ENCODE results near the gene SEC22B. TPM values are rescaled to one million over a fixed set of nuclear protein-coding genes. Genes with fewer than 3 reads are reported as not detected.
"Not testable (repeated sequence)": the region's sequence is repeated elsewhere in the genome, so short reads cannot be mapped to it uniquely, and the experiment has no call there.

Gene SEC22B
- total and polyA plus RNA-seq, 12 donors = 12.1 to 18.5 (median 15.3) TPM

GRCh38 chr1:120149420-120150059, 26.8 kb downstream of the SEC22B start:
- intact Hi-C loops (cut with DNase I) = loop anchor here in 5 of 10 donors (5.0 to 10.0 kb wide), 4 partner anchors 195 to 265 kb away; no protein-coding TSS in a partner anchor
- H3K27ac ChIP-seq, H3K4me1 ChIP-seq, DNase-seq, ATAC-seq, H3K4me3 ChIP-seq, H3K27me3 ChIP-seq, H3K36me3 ChIP-seq, H3K9me3 ChIP-seq: not testable (repeated sequence)

- not testable (repeated sequence) for DNase-seq, H3K27me3 ChIP-seq, H3K36me3 ChIP-seq, H3K4me3 ChIP-seq, H3K9me3 ChIP-seq, H3K27ac ChIP-seq
- ATAC-seq = peak in 1 of 8 donors; percentile 37
- peaks cover 0 to 22% (median 0%) of the 10 kb centered on the region in 9 donors for H3K4me1 ChIP-seq
- intact Hi-C loops (cut with DNase I) = loop anchor here in 5 of 10 donors (5.0 to 10.0 kb wide), 4 partner anchors 191 to 261 kb away; no protein-coding TSS in a partner anchor
- TF ChIP-seq CTCF (IDR thresholded peaks at IDR 0.05) = peak in 6 of 9 donors; percentile 7 to 56 (median 40)
- no CpG with 5 or more reads among the region's 1 CpG for WGBS, 2 donors
Observed at GRCh38 chr1:120145806-120146205, 30.5 kb downstream of the SEC22B start.

DNA sequence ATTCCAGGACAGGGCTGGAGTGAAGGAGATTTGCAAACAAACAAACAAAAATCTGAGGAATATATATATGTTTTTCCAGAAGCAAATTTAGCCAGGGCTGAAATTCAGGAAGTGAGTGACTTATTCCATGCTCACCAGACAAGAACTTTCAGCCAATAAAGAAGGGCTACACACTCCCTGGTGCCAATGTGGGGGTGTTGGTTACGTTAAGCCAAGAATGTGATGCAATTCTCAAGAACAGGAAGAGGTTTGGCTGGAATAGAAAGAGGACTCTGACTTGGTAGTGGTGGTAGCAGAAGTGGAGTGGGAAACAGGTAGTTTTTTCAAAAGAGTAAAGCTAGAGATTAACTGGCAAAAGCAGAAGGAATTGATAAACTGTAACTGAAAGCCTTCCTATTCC, 31.7 kb downstream of the SEC22B start:
- intact Hi-C loops (cut with DNase I) = loop anchor here in 5 of 10 donors (5.0 to 10.0 kb wide), 4 partner anchors 190 to 260 kb away; no protein-coding TSS in a partner anchor
- not testable (repeated sequence) for H3K4me3 ChIP-seq, H3K27me3 ChIP-seq, H3K9me3 ChIP-seq, DNase-seq, H3K36me3 ChIP-seq
- Histone ChIP-seq H3K4me1 (peaks cover 0 to 22% (median 0%) of the 10 kb centered on the region in 9 donors), H3K27ac (peak overlapping the region in 2 of 10 donors; percentile 14 to 65)
- peak; percentile 67 to 82 (median 72) for ATAC-seq
- no CpG with 5 or more reads among the region's 1 CpG for WGBS, 2 donors

GRCh38 chr1:120144169-120144568, 32.2 kb downstream of the SEC22B start:
- 91 to 93% methylated on average over 2 of the region's 2 CpGs for WGBS, 2 donors
- peak in 1 of 8 donors; percentile 3 for ATAC-seq
- not testable (repeated sequence) for H3K9me3 ChIP-seq, H3K36me3 ChIP-seq, DNase-seq, H3K4me3 ChIP-seq, H3K27me3 ChIP-seq
- H3K27ac ChIP-seq = peak overlapping the region in 4 of 10 donors; percentile 14 to 65 (median 26)
- intact Hi-C loops (cut with DNase I) = loop anchor here in 4 of 10 donors (10.0 kb wide), 3 partner anchors 189 to 259 kb away; no protein-coding TSS in a partner anchor
- peaks cover 0 to 22% (median 0%) of the 10 kb centered on the region in 9 donors for H3K4me1 ChIP-seq

DNA sequence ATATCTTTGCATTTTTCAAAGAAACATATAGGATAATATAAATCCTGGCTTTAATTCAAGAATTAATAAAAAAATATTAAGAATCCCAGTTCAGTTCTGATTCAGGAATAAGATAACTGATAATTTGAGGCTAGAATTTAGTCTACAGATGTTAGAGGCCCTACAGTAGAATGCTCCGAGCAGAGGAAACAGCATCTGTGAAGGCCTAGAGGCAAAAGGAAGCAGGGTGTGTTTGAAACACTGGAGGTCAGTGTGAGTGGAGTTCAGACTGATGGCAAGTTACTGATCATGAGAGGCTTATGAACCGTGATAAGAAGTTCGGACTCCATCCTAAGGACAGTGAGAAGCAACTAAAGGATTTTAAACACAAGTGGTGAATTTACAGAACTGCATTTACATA, 33.0 kb downstream of the SEC22B start:
- H3K36me3 ChIP-seq, H3K27me3 ChIP-seq, H3K4me3 ChIP-seq, DNase-seq, H3K9me3 ChIP-seq: not testable (repeated sequence)
- 49 to 68% methylated on average over 2 of the region's 3 CpGs for WGBS, 2 donors
- peak in 2 of 8 donors; percentile 36 to 46 for ATAC-seq
- intact Hi-C loops (cut with DNase I) = loop anchor here in 4 of 10 donors (10.0 kb wide), 3 partner anchors 189 to 259 kb away; no protein-coding TSS in a partner anchor
- Histone ChIP-seq H3K27ac (peak overlapping the region in 3 of 10 donors; percentile 24 to 65 (median 36)), H3K4me1 (peaks cover 0 to 22% (median 0%) of the 10 kb centered on the region in 9 donors)

DNA sequence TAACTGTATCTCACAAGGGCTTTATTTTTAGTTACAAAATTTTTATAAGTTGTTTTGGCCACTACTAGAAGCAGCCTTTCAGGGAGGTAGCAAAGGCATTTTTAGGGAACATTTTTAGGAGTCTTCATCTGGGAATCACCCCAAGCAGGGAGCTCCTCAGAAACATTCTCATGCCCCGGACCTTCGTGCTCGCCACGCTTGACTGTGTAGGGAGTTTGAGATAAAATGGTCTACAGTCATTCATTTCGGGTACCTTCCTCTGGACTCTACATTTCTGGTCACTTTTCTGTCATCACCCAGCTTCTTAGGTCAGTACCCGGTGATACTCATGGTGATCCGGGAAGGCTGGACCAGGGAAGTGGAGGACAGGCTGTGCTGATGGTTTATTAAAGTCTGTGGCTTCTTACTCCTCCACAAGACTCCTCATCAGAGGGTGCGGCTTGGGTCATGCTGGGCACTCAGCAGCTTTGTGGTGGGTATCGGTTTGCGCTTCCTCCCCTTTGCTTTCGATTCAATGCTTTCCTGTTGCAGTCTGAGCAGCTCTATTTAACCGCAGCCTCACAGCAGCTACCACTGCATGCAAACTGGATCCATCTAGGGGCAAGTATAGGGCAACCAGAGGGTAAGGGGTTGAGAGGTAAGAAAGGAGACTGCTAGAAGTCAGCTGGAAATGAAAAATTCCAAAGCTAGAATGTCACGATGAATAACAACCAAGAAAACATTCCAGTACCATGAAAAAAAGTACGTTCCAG, 33.6 kb downstream of the SEC22B start:
- peak; percentile 23 to 71 (median 60) for ATAC-seq
- H3K27ac ChIP-seq = peak overlapping the region in 4 of 10 donors; percentile 24 to 65 (median 40)
- DNase-seq, H3K9me3 ChIP-seq, H3K36me3 ChIP-seq, H3K4me3 ChIP-seq, H3K27me3 ChIP-seq: not testable (repeated sequence)
- intact Hi-C loops (cut with DNase I) = loop anchor here in 4 of 10 donors (10.0 kb wide), 3 partner anchors 188 to 258 kb away; no protein-coding TSS in a partner anchor
- peaks cover 0 to 22% (median 0%) of the 10 kb centered on the region in 9 donors for H3K4me1 ChIP-seq
- WGBS, 2 donors = 55% methylated on average over 12 of the region's 14 CpGs

GRCh38 chr1:120141865-120142264, 34.5 kb downstream of the SEC22B start:
- DNase-seq, H3K4me3 ChIP-seq, H3K36me3 ChIP-seq, H3K27me3 ChIP-seq, H3K27ac ChIP-seq, H3K9me3 ChIP-seq: not testable (repeated sequence)
- intact Hi-C loops (cut with DNase I) = loop anchor here in 4 of 10 donors (10.0 kb wide), 3 partner anchors 187 to 257 kb away; no protein-coding TSS in a partner anchor
- peak in 2 of 8 donors; percentile 78 to 88 for ATAC-seq
- peaks cover 0 to 22% (median 0%) of the 10 kb centered on the region in 9 donors for H3K4me1 ChIP-seq

GRCh38 chr1:120140656-120141265, 35.6 kb downstream of the SEC22B start:
- not testable (repeated sequence) for H3K9me3 ChIP-seq, DNase-seq, H3K27ac ChIP-seq, H3K4me3 ChIP-seq, H3K36me3 ChIP-seq, ATAC-seq, H3K27me3 ChIP-seq
- intact Hi-C loops (cut with DNase I) = loop anchor here in 4 of 10 donors (10.0 kb wide), 3 partner anchors 186 to 256 kb away; no protein-coding TSS in a partner anchor
- WGBS, 2 donors = 73% methylated on average over 1 of the region's 1 CpG; no CpG with 5 or more reads in 1 of the 2 donors
- H3K4me1 ChIP-seq = peaks cover 0 to 22% (median 0%) of the 10 kb centered on the region in 9 donors

DNA sequence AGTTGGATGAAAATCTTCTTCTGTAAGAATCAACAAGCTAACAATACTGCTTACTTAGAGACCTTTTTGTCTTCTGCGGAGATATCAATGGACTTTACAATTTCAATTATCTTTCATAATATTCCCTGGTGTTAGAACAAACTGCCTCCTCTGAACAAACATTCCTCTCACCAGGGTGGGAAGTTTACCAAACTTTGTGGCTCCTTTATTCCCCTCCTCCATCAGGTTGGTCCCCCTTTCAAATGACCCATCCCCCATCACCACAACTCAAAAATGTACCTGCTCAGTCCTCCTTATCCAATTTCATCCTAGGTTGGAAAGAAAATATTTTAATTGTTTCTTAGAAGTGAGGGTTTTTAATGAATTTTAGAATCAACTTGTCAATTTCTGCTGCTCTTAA, 40.2 kb downstream of the SEC22B start:
- H3K27me3 ChIP-seq; H3K4me3 ChIP-seq; H3K9me3 ChIP-seq; intact Hi-C loops (cut with DNase I); H3K4me1 ChIP-seq; ATAC-seq; H3K27ac ChIP-seq; H3K36me3 ChIP-seq; DNase-seq: not testable (repeated sequence)
- 75 to 87% methylated on average over 1 of the region's 1 CpG for whole genome bisulfite sequencing, 2 donors
